Caki2 (cell line): ENCODE measurements around the gene MAPK11. TPM values are rescaled to one million over a fixed set of nuclear protein-coding genes. Genes with fewer than 3 reads are reported as not detected.

ENCODE experiments used
- DNase-seq: peaks from one replicate; pipeline ENCODE4 v3.0.0-alpha.2; 2015; ENCODE audit warnings: low read depth
- in situ Hi-C: cut with HindIII; loops from 2 replicates; pipeline ENCODE4 v1.10.0; 2016; ENCODE audit warnings: low sequenced_read_pairs, low pct_unique_long_range_greater_than_20kb, mixed read lengths
- total RNA-seq: library from RNA; depleted of rRNA; stranded (reverse); fragments of >200 nt; shearing (Covaris generic); gene quantifications from 2 replicates; pipeline ENCODE4 v1.2.3, GENCODE V29; 2014; ENCODE audit warnings: low replicate concordance

MAPK11 gene
- total RNA-seq, 1 experiment from 2014 or later = 48.8 TPM

DNA sequence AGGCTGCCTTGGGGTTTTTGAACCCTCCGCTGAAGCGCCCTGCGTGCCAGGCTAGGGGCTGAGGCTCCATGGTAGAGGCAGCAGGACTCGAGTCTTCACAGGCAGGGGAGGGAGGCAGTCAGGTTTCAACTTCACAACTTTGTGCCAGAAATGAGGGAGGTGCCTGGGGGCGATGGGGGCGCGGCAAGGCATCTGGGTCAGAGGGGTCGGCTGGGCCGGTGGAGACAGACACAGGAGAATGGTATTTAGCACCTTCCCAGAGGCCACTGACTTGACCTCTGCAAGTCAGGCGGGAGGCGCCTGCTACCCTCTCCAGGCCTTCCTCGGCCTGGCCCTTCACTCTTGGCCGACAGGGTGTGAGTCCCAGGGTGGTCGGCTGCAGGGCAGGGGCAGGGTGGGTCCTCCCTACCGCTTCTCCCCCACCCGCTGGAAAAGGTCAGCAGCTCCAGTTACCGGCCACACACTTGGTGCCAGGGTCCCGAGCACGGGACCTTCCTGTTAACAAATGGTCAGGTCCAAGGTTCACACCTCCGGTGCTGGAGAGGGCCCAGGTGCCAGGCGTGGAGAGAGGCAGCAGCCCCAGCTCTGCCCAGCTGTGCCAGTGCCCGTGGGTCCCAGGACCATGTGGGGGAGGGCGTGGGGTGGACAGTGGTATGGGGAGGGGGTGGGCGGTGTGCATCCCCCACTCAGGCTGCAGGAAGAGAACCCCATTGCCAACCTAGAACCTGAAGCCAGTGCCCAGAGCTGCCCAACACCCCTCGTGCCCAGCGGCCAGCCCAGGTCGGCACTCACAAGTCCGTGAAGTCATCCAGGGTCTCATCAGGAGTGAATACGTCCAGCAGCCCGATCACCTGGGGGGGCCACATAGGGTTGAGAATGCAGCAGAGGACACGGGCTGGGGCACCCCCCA is 12.5 kb downstream of the MAPK11 start:
- DNase-seq = no peak
- in situ Hi-C loops = no loop called here

DNA sequence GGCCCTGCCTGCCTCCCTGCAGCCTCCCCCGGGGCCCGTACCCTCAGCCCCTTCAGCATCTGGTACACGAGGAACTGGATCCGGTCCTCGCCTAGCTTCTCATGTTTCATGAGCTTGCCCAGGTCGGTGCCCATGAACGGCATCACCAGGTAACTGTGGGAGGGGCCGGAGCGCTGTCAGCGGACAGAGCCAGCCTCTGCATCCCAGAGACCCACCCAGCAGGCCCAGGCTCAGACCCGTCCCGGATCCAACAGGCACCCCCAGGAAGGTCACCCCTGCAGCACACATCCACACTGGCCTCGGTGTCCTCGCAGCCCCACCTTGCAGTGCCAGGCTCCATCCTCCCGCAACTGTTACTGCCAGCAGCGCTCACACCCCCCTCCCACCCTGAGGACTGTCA is 13.1 kb downstream of the MAPK11 start:
- in situ Hi-C loops = no loop called here

DNA sequence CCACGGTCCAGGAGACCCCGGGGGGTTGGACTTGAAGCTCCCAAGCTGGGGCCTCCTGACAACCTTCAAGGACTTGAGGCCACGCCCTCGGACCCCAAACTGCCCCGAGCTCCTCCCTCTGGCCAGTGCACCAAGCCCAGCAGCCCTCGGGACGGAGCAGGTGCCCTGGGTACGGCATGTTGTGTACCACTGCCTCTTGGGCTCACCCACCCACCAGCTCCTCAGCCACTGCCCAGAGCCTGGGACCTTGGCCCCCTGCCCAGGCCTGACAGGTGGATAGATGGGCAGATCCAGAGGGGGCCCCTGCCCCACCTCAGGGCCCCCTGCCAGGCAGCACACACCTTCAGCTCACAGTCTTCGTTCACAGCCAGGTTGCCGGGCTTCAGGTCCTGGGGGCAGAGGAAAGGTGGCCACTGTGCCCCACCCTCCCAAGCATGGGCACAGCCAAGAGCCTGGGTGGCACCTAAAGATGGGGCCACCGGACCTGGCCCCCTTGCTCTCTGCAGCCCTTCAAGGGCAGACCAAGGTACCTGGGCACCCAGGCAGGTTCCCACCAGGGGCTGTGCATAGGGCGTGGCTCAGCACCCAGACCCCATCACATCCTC is 13.8 kb downstream of the MAPK11 start:
- in situ Hi-C loops = no loop called here
- DNase-seq = no peak

More for the DNA sequence above, 13.1 kb downstream of the MAPK11 start:
- DNase-seq = no peak

DNA sequence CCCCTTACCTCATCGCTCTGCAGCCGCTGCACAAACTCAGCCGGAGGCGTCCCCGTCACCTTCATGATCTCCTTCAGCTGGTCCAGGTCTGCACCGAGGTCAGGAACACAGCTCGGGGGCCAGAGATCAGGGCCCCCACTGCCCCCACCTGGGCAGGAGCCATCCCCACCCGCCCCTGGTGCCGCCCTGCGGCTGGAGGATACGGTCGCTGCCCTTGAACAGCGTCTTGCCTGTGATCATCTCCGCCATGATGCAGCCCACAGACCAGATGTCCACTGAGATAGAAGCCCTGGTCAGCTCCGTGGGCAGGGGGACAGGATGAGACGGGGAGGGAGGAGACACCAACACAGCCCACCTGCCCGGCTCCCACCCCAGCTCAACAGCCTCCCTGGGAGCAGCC is 14.6 kb downstream of the MAPK11 start:
- in situ Hi-C loops = no loop called here
- no peak for DNase-seq

DNA sequence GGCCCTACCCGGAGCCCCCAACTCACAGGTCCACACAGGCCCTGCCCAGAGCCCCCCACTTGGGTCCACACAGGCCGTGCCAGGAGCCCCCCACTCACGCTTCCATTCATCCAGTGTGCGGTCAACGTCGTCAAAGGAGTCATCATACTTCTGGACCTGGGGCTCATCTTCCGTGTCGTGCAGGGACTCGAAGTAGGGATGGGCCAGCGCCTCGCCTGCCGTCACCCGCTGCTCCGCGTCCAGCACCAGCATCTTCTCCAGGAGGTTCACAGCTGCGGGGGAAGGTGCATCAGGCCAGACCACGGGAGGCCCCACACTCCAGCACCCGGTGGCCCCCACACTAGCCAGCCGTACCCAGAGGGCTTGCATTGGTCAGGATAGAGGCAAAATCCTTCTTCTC is 15.1 kb downstream of the MAPK11 start:
- in situ Hi-C loops = no loop called here
- no peak for DNase-seq

DNA sequence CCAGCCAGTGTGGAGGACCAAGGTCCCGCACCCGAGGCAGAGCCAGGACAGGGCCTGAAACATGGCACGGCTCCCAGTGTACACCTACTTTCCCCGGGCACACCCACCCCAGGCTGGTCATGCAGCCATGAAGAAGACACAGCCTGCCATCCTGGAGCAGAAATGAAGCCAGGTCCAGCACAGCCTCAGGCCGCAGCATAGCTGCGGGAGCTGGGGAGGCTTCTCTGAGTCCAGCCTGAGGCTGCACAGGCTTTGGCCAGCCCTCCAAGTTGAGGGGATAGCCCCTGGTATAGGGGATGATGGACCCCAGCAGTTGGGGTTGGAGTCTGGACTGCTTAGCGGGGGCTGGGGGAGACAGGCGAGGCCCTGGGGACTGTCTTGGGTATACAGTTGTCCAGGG is 16.2 kb downstream of the MAPK11 start:
- no peak for DNase-seq
- in situ Hi-C loops = no loop called here

DNA sequence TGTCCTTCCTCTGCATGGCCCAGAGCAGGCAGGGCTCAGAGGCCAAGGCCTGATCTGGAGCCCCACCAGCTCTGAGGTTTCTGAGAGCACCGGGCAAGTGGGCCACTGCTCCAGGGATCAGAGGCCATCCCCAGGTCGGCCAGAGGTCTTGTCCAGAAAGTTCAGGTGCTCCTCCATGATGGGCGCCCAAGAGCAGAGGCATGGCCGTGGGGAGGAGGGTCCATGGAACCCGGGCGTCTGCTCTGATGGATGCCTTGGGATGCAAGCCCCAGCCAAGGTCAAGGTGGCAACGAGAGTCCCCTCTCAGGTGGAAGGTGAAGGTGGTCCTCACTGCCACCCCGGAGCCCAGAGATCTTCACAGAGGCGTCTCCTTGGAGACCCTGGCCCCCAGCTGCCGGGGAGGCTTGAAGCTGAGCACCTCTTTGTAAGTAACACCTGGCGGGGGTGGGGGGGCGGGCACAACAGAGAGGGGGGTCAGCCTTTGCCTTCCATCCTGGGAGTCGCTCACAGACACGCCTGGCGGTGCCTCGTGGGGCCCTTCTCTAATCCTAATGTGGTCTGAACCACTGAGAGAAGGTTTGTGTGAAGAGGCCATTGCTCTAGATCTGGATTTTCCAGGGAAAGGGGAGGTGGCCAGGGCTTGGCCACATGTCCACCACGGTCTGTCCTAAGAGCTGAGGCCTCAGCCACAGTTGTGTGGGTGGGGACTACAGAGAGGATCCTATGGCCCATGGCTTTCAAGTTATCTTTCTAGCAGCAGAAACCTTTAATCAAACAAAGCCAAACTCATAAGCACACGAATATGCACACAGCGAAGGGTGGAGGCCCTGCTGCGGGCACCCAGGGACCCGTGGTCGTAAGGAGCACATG is 16.9 kb downstream of the MAPK11 start:
- in situ Hi-C loops = no loop called here
- no peak for DNase-seq

DNA sequence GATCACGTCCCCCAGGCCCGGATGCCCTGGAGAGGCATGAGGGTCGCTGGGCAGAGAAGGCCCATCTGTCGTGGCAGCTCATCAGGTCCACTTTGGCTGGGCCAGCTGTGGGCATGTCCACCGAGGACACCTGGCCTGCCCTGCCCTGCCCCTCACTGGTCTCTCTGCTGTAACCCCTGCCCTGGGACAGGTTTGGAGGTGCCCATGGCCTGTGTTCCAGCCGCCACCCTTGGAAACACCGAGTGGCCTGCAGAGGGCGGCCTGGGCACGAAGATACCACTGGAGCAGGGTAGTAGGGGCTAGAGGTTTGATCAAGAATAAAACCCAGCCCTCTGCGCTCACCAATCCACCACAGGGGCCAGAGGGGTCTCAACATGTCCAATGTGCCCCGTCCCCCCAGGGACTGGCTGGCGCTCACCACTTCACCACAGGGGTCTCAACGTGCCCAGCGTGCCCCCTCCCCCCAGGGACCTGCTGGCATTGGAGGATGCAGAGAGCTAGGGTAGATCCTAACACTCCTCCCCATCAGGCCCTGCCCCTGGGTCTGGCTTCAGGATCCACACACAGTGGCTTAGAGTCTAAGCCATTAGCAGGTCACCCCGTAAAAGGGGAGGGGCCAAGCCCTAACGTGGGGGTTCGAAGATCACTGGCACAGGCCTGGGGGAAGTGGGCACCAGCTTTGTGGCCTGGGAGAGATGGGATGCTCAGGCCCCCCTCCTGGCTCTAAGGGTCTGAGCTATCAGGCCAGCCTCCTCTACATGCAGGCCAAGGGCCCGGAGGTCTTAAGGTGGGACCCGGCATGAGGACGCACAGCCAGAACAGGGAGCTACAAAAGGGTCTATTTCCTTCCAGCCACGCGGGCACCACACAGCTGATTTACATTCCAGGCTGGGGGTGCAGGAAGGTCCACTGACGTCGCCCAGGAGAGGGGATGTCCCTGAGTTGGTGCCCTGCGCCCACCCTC is 17.8 kb downstream of the MAPK11 start:
- in situ Hi-C loops = no loop called here

DNA sequence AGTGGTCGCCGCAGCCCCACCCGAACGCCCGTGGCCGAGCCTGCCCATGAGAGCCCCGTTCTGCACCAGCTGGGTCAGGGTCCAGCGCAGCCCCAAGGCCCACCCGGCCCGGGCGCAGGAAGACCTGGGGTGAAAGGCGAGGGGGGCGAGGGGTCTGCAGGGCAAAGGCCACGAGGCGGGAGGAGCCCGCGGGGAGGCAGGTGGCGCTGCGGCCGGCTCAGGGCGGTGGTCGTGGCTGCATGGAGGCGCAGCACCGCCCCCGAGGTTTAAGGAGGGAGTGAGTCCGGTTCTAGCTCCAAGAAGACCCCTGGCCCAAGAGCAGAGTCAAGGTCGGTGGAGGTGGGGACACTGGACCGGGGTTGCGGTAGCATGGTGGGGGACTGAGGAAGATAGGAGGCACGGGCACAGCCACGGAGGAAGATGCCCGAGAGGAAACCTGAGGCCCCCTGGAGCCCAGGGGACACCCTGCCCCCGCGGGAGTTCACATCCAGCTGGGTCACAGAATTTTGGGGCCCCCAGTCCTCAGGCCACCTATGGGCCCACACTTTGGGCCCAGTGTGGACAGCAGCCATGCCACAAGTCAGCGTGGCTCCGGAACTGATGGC is 18.6 kb downstream of the MAPK11 start:
- no peak for DNase-seq
- in situ Hi-C loops = no loop called here

More for the DNA sequence above, 17.8 kb downstream of the MAPK11 start:
- DNase-seq = peak; percentile 66

DNA sequence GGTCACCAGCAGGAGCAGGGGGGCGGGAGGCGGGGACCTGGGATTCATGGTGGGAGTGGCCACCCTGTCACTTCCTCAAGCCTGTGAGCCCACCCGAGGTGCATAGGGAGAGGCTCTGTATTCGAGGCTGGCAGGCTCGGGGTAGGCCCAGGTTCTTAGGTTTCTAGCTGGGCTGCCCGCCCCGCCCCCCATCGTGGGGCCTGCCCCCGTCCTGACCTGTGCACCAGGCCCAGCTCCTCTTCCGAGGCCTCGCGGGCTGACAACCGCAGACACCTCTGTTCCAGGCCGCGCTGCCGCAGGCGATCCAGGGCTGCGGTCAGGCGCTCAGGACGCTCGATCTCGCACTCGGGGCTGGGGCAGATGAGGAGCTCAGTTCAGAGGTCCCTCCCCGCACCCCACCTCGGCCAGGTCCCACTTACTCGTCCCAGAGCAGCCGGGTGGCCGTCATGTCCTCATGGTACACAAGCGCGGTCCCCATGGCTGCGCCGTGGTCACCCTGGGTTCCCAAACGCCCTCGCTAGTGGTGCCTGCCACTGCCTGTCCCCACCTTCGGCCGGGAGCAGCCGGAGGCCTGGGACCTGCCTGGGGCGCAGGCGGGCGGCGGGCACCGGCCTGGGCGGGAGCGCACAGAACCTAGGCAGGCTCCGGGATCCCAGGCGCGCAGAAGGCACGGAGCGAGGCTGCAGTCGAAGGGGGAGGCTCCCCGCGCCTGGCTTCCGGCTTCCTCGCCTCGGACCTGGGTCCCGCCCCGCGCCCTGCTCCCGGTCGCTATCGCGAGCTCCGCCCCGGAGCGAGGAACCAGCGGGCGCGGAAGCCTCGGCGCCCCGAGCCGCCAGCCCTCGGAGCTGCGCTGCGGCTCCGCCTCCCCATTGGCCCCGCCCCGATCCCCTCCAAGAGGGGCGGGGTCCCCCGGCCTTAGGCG is 19.4 kb downstream of the MAPK11 start, which contains the start of gene HDAC10:
Gene HDAC10 (minus strand): TSS at position 711 of the 922 bp plus-strand sequence. CDS start 233 bp downstream, at position 478.
- DNase-seq = peak; percentile 84
- in situ Hi-C loops = no loop called here

DNA sequence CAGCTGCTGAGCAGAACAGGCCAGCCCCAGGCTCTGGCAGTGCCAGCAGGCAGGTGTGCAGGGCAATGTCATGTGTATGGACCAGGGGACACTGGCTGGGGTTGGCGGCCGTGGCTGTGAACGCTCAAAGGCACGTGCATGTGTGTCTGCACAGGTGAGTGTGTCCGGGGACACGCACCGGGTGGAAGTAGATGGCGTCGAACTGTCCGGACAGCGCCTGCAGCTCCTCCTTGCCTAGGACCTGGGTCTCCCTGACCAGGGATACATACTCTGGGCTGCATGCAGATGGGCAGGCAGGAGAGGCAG is 20.0 kb downstream of the MAPK11 start:
- DNase-seq = no peak
- in situ Hi-C loops = no loop called here

DNA sequence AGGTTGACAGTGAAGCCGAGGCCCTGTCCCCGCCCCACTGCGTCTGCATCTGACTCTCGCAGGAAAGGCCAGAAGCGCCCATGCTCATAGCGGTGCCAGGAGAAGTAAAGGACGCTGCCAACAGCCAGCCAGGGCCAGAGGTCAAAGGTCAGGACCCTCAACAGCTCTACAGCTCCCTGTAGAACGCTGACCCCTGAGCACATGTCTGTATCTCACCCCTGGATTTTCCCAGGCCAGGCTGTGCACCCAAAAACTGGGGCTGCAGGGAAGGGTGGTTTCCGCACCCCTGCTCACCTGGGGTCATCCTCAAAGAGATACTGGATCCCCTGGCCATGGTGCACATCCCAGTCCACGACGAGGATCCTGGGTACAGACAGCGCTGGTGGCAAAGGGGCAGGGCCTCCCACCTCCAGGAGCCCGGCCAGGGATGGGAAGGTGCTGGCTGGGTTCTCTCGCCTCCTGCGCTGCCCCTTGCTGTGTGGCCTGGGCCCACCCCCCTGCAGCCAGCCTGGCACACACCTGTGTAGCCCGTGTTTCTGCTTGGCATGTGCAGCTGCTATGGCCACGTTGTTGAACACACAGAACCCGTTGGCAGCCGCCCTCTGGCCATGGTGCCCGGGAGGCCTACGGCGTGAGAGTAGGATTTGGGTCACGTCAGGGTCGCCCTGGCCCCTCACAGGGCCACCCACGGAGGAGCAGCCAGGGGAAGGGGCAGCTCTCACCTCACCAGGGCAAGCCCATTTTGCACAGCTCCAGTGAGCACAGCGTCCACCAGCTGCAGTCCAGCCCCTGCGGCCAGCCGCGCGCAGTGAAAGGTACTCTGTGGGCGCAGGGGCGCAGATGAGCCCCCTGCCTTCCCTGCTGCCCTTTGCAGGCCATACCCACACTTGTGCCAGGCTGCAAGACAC is 20.6 kb downstream of the MAPK11 start:
- in situ Hi-C loops = no loop called here

DNA sequence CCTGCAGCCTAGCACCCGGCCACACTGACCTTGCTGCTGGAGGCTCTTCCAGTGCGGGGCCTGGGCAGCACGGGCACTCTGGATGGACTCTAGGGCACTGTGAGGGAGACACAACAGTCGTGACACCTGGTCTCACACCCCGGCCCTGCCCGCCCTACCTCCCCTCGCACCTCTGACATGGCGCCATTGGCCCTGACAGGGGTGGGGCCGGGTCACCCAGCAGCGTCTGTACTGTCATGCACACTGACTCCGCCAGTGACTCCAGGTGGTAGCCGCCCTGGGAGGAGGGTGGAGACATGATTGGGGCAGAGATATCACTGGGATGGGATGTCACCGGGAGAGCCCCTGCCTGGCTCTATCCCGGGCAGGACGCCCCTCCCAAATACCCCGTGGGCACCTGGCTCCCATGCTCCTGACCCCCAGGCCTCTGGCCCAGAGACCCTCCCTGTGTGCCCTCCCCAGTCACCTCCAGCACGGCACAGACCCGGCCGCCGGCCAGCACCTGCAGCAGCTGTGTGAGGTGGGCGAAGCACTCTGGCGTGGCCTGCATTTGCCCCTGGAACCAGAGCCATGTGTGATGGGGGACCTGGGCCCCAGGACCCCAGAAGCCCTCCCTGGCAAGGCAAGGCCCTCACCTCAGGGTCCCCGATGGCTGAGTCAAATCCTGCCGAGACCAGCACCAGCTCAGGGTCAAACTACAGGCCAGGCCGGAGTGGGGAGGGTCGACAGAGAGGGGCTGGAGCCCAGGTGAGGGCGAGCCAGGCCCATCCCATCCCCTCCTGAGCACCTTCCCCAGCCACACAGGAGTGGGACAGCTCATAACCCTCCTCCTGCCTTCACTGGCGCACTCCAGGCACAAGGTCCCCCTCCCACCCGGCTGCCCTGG is 21.7 kb downstream of the MAPK11 start:
- in situ Hi-C loops = no loop called here
- no peak for DNase-seq

More for the DNA sequence above, 20.6 kb downstream of the MAPK11 start:
- DNase-seq = no peak

DNA sequence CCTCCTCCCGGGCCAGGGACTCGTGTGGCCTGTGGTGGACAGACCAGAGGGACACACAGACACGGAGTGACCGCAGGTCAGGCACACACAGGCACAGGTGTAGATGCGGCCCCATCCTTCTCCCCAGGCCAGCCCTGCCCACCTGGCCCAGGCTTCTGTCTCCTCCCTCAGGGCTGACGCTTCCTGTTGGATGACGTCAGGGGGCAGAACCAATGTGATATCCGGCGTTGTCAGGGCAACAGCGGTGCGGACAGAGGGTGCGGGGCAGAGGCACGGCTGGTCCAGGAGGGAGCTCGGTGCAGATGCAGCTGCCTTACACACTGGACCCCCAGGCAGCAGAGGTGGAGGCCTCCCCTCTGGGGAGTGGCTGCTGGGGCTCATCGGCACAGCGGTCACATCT is 22.4 kb downstream of the MAPK11 start:
- in situ Hi-C loops = no loop called here
- peak; percentile 45 for DNase-seq
